Colonic mucosa (tissue), 4 donors: ENCODE results near the gene MATN1. TPM values are rescaled to one million over a fixed set of nuclear protein-coding genes. Genes with fewer than 3 reads are reported as not detected.

Experiments
- DNase-seq: peaks from one replicate; pipeline ENCODE4 v3.0.0-alpha.2; 2020
- H3K27ac ChIP-seq: fragments of 200-600 bp; one replicate; pipeline ENCODE4 v1.8.0; 2021
- H3K27me3 ChIP-seq: fragments of 200-600 bp; one replicate; pipeline ENCODE4 v1.8.0; 2021
- H3K36me3 ChIP-seq: fragments of 200-600 bp; one replicate; pipeline ENCODE4 v1.8.0; 2021
- H3K4me1 ChIP-seq: fragments of 200-600 bp; one replicate; pipeline ENCODE4 v1.8.0; 2021; ENCODE audit warnings: mild to moderate bottlenecking
- H3K4me3 ChIP-seq: fragments of 200-600 bp; one replicate; pipeline ENCODE4 v1.8.0; 2021
- H3K9ac ChIP-seq, 2 donors: one replicate each; pipeline ENCODE4 v1.7.0; 2013; ENCODE audit warnings: control low read depth in 2 of 2, low read depth in 2 of 2, low read length in 2 of 2
- H3K9me3 ChIP-seq: fragments of 200-600 bp; one replicate; pipeline ENCODE4 v1.8.0; 2021
- intact Hi-C: fragments of 100-400 bp; cut with DNase I; formaldehyde crosslinking; loops from one replicate; pipeline ENCODE4 v1.14.1; 2022
- microRNA-seq: library from miRNA; unstranded; fragments of <30 nt; microRNA quantifications from one replicate; pipeline ENCODE4, GENCODE V29; 2019
- total RNA-seq, 2 donors: library from RNA; stranded (reverse); fragmentation: NEBNext Ultra II Directional in 1 of 2; extraction: Animal tissue kit (Norgen Biotek cat#: 25700) in 1 of 2; gene quantifications; one replicate each; pipeline ENCODE4 v1.2.1, GENCODE V29; 2021
- TF ChIP-seq, protein P1 (sequence below): fragments of 200-600 bp; IDR thresholded peaks from one replicate; pipeline ENCODE4 v1.8.0; 2022; ENCODE audit warnings: antibody characterized with exemption, mild to moderate bottlenecking
- donor health status: healthy.
- donor health status: DM: no; HTN: no; CAD: no.
- donor health status: DM: no; HTN: no; CAD: no.

MATN1 gene
- total RNA-seq, 2 donors from 2014 or later = not detected

DNA sequence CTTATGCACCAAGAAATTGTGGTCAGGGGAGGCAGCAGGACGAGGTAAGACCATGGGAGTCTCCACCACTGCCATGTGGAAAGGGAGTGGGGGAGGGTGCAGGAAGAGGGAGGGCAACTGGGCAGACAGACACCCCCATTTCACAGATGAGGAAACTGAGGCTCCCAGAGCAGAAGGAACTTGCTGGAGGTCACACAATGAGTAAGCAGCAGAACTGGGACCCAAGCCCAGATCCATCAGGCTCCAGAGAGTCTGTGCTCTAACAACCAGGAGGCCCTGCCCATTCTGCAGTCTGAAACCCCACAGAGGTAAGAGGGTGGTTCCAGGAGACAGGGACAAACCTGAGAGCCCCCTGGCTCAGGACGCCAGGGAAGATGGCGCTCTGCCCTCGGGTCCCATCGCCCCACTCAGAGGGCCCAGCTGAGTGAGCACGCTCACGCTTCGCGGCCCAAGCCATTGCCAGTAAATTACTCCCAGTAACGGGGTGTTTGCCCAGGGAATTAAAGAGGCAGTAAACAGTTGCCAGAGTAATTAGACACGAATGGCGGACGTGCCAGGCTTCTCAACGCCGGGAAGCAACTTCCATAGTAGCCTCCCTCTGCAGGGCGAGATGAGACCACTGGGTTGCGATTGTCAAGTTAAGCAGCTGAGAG lies 59.2 kb downstream of the MATN1 start:
- TF ChIP-seq, protein P1, sequence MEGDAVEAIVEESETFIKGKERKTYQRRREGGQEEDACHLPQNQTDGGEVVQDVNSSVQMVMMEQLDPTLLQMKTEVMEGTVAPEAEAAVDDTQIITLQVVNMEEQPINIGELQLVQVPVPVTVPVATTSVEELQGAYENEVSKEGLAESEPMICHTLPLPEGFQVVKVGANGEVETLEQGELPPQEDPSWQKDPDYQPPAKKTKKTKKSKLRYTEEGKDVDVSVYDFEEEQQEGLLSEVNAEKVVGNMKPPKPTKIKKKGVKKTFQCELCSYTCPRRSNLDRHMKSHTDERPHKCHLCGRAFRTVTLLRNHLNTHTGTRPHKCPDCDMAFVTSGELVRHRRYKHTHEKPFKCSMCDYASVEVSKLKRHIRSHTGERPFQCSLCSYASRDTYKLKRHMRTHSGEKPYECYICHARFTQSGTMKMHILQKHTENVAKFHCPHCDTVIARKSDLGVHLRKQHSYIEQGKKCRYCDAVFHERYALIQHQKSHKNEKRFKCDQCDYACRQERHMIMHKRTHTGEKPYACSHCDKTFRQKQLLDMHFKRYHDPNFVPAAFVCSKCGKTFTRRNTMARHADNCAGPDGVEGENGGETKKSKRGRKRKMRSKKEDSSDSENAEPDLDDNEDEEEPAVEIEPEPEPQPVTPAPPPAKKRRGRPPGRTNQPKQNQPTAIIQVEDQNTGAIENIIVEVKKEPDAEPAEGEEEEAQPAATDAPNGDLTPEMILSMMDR = no peak
- Histone ChIP-seq H3K27me3 (no peaks in the 10 kb centered on the region), H3K9me3 (no peaks in the 10 kb centered on the region), H3K36me3 (no peaks in the 10 kb centered on the region), H3K4me3 (no peak overlapping the region), H3K4me1 (no peaks in the 10 kb centered on the region), H3K27ac (no peak overlapping the region), H3K9ac (no peak overlapping the region)
- no peak for DNase-seq
- intact Hi-C loops = no loop called here

DNA sequence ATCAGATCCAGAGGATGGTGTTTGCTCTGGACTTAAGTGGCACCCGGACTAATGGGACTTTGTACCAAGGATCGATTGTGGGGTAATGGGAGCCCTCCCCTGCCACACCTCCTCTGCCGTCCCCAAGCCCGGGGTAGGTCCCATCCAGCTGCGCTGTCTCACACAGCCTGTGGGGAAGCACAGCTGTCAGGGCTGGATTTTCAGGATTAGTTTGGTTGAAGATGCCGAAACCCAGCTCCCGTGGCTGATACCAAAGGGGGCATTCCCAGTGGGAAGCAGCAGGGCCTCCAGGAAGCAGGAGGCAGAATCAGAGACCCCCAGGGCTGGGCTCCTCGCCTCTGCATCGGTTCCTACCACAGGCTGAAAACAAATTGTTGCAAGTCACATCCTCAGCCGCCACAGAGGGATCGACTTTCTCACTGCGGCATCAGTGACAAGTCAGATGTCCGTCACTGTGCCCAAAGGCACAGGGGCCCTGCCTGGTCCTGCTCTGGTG lies 59.7 kb downstream of the MATN1 start:
- DNase-seq = no peak
- TF ChIP-seq, protein P1 = no peak

DNA sequence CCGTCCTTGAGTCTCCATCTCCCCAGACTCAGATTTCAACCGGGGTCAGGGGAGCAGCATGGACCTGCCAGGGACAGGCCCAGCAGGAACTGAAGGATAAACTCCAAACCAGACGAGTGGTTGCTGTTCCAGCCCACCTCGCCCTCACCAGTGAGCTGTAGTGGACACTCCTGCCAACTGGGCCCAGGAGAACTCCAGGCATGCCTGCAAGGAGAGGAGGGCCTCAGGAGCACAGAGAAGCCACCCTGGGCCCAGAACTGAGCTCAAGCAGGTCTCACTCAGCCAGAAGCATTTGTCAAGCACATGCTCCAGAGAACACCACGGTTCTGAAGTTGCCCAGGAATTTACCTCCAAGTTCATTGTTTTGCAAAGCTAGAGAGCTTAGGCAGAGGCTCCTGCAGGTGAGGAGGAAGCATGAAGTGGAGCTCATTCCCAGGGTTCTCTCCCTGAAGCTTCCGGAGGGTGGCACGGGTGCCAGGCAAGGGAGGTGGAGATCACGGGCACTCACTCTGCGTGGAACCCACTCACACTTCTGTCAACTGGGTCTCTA lies 61.0 kb downstream of the MATN1 start:
- H3K9ac ChIP-seq = no peak overlapping the region
- no peak for DNase-seq
- TF ChIP-seq, protein P1 = no peak
- H3K36me3 ChIP-seq = no peaks in the 10 kb centered on the region
- H3K4me1 ChIP-seq = no peaks in the 10 kb centered on the region
- H3K4me3 ChIP-seq = no peak overlapping the region
- H3K27me3 ChIP-seq = no peaks in the 10 kb centered on the region
- no peaks in the 10 kb centered on the region for H3K9me3 ChIP-seq
- intact Hi-C loops = no loop called here
- no peak overlapping the region for H3K27ac ChIP-seq

More for the DNA sequence above, 59.7 kb downstream of the MATN1 start:
- intact Hi-C loops = no loop called here
- Histone ChIP-seq H3K4me1 (no peaks in the 10 kb centered on the region), H3K27ac (no peak overlapping the region), H3K9ac (no peak overlapping the region), H3K9me3 (no peaks in the 10 kb centered on the region), H3K36me3 (no peaks in the 10 kb centered on the region), H3K4me3 (no peak overlapping the region), H3K27me3 (no peaks in the 10 kb centered on the region)

DNA sequence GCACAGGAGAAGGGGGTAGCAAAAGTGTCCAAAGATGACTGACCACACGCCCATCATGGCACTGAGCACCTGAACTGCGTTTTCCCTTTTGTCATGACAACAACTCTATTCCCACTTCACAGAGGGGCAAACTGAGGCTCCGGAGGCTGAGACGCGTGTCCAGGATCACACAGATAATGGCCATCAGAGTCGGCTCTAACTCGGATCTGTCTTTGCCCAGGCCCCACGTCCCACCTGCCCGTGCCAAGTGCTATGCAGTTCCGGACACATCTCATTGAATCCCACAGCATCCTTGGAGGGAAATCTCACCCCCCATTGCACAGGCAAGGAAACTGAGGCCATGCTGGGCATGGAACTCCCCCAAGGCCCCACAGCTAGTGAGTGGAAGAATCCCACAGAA lies 62.1 kb downstream of the MATN1 start:
- intact Hi-C loops = no loop called here
- no peak for DNase-seq
- H3K27ac ChIP-seq = no peak overlapping the region
- TF ChIP-seq, protein P1 = no peak
- no peak overlapping the region for H3K9ac ChIP-seq
- no peak overlapping the region for H3K4me3 ChIP-seq
- H3K4me1 ChIP-seq = no peaks in the 10 kb centered on the region
- no peaks in the 10 kb centered on the region for H3K9me3 ChIP-seq
- H3K27me3 ChIP-seq = no peaks in the 10 kb centered on the region
- no peaks in the 10 kb centered on the region for H3K36me3 ChIP-seq

Small RNAs within 50 kb of the gene (microRNA-seq; reads per million reads assigned to microRNA genes)
- not detected for gene MIR4420

Other genes starting within 250 kb of the MATN1 start
- gene LAPTM5, start 34.2 kb upstream of the MATN1 start, total RNA-seq = 10 to 100 TPM; 15.8 to 41.0 TPM
- 10 to 100 TPM; 15.2 to 24.2 TPM for gene SDC3, start 185.2 kb upstream of the MATN1 start, total RNA-seq